Ecto neural progenitor cell (in vitro differentiated cells): ENCODE results near the gene LBX2.
"Not testable (repeated sequence)": the region's sequence is repeated elsewhere in the genome, so short reads cannot be mapped to it uniquely, and the experiment has no call there.

Source experiments
- DNase-seq: peaks from one replicate; pipeline ENCODE4 v3.0.0-alpha.2; 2018; ENCODE audit warnings: low spot score

Gene LBX2

DNA sequence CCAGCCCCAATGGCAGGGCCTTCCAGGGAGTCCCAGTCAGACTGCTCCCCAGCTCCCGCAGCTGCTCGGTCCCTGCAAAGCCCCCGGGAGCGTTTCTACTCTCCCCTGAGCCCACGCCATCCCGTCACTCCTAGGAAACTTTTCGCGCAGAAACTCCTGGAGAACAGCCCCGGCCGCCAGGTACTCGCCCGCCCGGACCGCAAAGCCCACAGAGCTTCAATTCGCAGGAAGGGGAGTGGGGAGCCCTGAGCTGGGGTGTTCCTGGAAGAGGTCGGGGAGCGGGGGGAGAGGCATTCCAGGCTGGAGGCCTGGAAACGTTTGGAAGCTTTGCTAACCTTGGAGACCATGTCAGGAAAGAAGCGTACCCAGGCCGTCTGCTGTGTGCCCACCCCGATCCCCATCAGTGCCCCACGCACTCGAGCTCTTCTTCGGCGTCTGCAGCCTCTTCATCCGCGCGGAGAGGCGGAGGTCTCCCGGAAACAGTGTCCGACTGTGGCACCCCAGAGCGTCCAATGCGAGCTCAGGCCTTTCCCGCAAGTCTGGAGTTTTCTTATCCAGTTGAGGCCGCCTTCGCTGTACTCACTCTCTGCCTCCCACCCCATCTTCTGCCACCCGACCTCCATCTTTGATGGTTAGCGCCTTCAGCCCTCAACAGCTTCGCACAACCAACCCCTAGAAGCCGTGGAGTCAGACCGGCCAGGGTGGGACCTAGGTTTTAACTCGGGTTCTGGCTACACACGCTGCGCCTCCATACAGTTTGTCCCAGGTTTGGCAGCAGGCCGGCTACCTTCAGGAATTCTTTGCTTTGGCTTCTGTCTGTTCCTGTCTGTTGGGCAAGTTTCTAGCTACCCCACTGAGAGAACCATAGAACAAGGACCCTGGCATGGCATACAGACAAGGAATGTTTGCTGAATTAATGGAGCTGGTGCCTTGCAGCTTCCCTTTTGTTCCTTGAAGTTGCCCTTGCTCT is 4.4 kb upstream of the LBX2 start:
- DNase-seq: no peak

DNA sequence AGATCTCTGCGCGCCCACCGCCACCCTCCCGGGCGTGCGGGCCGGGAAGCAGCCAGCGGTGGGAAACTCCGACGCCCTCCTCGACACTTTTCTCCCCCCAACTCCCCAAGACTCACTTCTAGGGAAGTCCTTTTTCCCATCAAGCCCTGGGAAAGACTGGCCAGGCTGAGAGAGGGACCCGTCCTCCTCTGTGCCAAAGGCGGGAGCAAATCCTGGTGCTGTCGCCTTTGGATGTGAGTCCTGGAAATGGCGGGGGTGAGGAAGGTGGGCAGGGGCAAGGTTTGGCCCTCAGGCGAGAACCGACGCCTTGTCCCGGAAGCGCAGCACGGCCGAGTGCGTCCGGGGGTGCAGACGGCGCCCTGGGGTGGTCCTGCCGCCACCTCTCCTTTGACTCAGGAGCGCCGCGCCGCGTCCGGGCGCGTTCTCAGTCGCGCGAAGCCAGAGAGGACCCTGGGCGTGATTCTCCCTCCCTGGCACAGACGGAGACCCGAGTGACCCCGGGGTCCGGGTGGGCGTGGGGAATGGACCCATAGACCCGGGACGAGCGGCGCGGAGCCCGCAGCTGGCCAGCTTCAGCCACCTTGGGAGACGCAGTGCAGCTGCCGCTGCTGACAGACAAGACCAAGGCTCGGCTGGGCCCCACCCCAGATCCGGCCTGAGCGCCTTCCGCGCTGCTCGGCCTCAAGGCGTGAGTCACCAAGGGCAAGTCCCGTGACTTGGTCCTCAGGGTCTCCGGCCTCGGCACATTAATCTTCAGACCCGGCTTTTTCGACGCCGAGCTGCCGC is 3.5 kb upstream of the LBX2 start:
- peak; percentile 78 for DNase-seq

DNA sequence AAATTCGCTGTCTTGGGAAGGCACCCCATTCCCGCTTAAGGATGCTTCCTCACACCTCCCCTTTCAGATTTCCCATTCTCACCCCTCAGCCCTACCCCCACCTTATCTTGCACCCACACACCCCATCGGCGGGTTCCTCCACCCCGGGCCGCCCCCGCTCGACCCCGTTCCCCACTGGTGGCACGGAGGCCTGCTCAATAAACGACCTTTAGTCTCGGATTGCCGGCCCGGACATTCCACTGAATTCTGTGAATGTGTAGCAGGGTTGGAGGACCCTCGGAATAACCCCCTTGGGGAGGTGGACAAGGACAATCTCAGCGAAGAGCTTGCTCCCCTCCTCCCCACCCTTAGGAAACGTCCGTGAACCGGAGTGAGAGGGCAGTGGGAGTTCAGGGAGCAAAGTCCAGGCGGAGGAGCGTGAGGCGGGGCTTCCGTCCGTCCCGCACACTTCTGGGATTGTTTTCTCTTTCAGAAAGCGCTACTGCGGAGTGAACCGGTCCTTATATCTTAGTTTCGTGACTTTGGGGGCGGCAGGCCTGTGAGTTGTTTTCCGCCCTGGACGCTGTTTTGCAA is 2.8 kb upstream of the LBX2 start:
- DNase-seq: no peak

DNA sequence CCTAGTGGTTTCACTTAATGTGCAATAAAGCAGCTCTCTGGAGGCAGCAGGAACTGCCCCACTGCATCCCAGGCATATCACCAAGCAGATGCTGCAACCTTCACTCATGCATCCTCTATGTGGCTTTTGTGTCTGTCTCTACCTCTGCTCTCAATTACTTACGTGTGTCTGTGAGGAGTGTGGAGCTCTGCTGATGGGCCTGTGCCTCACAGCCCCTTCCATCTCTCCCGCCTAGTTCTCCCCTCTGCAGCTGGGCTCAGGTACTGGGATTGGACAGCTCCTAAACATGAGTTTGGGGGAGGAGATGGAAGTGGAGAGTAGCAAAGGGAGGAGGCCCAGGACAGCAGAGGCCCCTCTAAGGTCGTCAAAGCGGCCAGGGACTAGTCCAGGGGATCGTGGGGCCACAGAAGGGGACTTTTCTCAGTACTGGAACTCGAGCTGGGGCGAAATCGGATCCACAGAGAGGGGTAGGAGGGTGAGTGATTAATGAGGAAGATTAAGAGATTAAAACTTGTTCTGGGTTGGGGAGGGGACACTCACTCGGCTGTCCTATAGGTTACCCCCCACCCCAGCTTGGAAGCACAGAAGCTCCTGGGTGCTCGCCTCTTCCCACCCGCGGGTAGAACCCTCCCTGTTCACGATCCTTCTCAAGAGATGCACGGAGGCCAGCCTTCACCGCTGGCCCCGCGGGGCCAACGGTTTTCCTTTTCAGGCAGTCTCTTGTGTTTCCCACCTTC is 2.1 kb upstream of the LBX2 start:
- DNase-seq: no peak

DNA sequence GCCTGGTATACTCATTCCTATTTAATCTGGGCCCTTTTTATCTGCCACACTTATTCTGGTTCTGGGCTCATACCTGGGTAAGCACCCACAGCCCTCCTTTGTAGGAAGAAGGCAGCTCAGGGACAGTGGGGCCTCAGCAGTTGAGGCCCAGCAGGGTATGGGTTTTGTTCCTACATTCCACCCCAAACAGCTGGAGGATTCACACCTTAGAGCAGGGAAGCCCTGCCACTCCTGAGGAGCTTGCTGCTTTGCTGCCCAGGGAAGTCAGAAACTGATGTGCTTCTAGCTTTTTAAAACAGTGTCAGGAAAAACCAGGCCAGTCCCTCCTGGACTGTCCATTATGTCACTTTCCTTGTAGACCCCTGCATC is 1.2 kb upstream of the LBX2 start:
- no peak for DNase-seq

DNA sequence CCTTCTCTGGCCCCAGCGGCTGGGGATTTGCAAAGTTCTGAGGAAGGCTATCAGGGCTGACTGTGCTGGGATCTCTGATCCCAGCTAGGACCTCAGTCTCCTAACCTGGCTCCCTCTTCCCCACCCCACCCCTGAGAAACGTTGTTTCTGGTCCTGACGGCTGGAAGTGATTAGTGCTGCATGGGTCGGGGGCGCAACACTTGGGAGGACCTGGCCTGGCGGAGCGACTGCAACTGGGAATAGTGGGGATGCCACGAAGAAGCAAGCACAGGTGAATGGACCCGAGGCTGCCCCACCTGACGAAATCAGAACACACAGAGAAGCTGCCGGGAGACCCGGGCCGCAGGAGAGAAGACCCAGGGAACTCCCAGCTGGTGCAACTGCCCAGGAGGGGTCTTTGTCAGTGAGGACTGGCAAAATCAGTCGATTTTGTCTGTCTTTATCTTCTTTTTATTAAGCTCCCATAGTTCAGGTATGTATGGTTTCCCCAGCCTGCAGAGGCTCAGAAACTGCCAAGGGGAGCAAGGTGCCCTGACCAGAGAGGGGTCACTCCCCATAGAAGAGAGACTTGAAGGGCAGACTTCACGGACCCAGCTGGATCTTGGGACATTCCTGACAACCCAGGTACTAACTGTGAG is 656 bp upstream of the LBX2 start:
- no peak for DNase-seq

DNA sequence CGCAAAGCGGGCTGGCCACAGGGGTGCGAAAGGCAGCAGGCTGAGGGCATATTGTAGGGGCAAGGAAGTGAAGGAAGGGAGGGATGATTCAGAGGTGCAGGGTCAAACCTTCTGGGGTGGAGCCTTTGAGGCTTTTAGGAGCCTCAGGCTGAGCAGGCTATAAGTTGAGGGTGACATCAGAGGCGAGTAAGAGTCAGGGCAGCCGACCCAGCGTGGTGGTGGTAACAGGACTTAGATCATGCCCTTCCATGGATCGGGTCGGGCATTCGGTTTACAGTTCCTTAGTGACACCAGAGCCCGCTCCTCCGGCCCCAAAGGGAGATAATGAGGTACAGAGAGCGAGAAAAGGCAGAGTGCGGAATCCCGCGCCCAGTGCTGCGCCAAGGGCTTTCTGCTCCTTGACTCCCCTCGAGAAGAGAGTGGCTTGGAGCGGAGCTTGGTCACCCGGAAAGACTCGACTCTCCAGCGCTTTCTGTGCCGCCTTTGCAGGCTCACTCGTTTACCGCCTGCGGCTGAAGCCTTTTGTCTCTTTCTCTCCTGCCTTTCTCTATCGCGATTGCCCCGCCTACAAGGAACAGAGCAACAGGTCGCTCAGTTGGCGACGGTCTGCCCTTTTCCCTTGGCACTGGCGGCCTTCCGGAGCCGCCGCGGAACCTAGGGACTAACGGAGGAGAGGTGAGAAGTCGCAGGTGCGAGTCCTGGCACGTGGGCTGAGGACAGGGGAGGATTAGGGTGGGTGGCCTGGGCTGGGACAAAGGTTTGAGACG is 720 bp downstream of the LBX2 start:
- DNase-seq: peak; percentile 66

DNA sequence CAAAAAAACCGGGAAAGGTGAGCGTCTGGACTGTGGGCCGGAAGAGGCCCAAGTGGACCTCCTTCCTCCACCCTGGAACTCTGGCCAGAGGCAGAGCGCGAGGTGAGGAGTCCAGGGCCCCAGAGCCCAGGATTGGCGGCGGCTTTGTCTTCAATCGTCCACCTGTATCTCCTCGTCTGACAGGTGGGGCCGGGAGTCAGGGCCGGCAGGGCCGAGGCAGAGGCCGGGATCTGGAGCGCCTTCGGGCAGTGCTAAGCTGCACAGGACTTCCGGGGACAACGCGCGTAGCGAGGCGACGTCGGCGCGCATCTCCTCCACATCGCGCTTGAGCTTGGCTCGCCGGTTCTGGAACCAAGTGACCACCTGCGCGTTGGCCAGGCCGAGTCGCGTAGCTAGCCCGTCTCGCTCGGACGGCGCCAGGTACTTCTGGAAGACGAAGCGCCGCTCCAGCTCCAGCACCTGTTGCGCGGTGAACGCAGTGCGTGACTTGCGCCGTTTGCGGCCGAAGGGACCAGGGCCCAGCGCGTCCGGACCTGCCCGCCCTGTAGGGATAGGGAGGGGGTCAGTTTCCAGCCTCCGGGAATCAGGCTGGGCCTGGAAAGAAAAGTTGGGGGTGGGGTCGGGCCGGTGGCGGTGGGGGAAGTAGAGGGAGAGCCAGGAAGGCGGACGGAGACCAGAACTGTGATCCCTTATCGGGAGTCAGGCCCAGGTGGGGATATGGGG is 1.5 kb downstream of the LBX2 start:
- DNase-seq: peak; percentile 69

DNA sequence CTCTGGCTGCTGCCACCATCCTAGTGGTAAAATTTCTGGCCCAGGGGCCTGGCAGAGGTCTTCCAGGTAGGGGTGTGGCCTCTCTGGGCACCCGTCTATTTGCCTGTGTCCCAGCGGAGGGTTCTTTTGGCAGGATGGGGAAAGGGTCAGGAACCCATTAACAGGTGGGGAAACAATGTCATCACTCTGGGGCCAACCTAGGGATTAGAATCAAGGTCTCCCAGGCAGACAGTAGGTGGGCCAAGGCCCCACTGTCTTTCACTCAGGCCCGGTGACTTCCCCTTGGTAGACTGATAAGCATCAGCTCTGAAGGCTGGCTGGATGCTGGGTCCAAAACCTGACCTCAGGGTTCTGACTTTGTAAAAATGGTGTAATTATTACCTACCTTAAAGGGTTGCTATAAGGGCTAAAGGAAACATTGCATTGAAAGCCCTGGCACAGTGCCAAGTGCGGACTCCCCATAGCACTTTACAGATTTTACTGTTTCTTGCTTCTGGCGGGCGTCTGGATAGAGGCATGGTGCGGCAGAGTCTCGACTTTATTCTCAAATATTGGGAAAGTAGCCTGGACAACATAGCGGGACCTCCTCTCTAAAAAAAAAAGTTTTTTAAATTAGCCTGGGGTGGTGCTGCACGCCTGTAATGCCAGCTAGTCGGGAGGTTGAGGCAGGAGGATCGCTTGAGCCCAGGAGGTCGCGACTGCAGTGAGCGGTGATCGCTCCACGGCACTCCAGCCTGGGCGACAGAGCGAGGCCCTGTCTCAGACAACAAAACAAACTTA is 2.2 kb downstream of the LBX2 start:
- DNase-seq: no peak

DNA sequence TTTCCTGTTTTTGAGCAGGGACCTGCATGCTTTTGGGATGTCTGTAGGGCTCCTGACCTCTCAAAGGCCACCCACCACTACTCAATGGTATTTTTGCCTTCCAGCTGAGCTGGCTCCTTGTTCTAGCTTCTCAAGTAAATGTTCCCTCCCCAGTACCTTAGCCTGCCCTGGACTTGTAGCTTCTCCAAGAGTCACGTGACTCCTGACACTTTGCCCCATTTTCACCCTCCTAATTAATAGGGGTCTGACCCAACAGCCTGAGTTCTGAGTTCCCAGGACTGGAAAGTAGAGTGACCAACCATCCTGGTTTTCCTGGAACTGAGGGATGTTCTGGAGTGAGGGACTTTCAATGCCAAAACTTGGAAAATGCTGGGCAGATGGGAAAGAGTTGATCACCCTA is 4.0 kb downstream of the LBX2 start:
- no peak for DNase-seq

DNA sequence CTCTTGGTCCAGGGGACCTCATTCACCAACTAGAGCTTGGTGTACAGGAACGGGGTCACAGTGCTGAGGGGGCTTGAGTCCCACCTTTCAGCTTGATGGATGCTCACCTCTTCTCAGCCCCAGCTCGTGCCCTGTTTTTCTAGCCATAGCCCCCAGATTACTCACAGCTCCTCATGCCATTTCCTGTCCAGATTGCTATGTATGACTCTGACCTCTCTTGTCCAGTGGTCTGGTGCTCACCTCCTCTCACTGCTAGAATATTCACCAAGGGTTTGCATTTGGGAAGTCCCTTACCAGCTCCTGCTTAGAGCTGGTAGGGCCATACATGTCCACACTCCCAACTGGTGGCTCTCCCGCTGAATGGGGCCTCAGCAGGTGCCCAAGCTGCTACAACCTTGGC is 5.9 kb downstream of the LBX2 start:
- no peak for DNase-seq

DNA sequence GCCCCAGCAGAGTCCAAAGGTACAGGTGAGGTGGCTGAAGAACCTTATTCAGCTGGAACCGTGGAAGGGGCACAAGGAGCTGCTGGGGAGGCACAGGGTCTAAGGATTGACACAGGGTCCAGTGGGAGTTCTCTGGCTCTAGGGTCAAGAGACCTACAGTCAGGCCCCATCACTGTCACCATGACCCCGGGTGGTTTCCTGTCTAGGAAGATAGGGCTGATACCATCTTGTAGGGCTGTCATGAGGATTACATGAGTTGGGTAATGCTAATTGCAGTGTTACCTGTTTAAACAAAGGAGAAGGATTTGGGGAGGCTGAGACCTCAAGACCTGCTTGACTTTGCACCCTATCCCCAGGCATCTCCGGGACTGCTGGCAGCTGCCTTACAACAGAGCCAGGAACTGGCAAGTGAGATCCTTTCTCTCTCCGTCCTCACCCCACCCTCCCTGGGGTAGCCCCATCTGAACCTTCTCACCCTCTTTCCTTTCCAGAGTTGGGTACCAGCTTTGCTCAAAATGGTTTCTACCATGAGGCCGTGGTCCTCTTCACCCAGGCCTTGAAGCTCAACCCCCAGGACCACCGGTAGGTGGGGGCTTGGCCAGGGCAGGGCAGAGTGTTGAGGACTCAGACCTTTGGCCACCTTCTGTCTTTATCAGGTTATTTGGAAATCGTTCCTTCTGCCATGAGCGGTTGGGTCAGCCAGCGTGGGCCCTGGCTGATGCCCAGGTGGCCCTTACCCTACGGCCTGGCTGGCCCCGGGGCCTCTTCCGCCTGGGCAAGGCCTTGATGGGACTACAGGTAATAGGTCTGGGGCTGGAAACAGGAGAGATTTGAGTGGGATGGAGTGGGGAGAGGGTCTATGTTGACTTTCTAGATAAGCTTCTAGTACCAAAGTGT is 7.5 kb downstream of the LBX2 start:
- DNase-seq: no peak

DNA sequence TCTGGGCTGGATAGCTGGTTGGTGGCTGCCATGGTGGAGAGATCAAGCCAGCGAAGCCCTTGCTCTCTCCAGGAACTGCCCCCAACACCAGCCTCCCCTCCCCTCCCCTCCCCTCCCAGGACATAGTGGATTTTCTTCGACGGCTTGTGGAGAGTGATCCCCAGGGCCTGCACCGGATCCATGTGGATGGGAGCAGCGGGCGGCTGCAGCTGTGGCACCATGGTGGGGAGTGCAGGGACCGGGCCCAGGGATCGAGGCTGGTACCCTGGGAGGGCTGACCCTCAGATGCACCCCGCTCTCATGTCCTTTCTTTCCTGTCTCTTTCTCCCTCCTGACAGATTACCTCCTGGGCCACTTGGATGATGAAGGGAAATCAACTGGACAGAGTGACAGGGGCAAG is 9.5 kb downstream of the LBX2 start:
- no peak for DNase-seq

DNA sequence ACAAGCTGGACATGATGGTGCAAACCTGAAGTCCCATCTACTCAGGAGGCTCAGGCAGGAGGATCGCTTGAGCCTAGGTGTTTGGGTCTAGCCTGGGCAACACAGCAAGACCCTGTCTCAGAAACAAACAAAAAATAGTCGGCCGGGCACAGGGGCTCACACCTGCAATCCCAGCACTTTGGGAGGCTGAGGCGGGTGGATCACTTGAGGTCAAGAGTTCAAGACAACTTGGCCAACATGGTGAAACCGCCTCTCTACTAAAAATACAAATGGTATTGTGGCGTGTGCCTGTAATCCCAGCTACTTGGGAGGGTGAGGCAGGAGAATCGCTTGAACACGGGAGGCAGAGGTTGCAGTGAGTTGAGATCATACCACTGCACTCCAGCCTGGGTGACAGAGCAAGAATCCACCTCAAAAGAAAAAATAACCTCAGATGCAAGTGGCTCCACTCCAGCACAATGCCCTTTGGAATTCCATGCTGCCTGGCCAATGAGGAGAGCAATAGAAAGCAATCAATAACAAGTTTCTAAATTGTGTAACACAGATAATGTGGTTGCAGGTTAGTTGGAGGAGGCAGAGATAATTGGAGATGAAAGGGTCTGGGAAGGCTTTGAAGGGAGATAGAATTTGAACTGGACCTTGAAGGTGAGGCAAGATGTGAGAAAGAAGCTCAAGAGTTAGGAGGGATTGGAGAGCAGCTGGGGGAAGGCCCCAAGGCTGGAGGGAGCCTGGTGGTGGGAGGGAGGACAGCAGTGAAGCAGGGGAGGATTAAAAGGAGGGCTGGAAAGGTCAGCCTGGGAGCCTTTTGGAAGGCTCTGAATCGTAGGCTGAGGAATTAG is 10.5 kb downstream of the LBX2 start:
- no peak for DNase-seq

DNA sequence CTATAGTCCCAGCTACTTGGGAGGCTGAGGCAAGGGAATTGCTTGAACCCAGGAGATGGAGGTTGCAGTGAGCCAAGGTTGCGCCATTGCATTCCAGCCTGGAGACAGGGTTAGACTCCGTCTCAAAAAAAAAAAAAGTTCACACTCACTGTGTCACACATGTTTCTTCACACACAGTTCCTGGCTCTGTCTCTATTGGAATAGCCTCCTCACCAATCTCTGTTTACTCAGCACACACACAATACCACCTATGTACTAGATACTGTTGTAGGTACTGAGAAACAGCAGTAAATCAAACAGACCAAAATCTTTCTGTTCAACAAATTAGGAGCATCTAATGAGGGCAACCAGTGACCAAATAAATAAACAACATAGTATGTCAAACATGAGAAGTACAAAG is 13.3 kb downstream of the LBX2 start:
- DNase-seq: no peak

DNA sequence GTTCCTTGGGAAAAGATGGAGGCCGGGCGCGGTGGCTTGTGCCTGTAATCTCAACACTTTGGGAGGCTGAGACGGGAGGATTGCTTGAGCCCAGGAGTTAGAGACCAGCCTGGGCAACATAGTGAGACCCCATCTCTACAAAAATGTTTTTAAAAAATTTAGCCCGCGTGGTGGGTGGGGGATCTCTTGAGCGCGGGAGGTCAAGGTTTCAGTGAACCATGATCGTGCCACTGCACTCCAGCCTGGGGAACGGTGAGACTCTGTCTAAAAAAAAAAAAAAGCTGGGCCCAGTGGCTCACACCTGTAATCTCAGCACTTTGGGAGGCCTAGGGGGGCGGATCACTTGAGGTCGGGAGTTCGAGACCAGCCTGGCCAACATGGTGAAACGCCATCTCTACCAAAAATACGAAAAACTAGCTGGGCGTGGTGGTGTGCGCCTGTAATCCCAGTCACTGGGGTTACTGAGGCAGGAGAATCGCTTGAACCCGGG is 15.7 kb downstream of the LBX2 start:
- DNase-seq: not testable (repeated sequence)
